ENCODE results near the gene TNPO1.
A peak's percentile ranks its signal among the peaks of the same experiment; 100 is the strongest.

The TNPO1 gene

DNA sequence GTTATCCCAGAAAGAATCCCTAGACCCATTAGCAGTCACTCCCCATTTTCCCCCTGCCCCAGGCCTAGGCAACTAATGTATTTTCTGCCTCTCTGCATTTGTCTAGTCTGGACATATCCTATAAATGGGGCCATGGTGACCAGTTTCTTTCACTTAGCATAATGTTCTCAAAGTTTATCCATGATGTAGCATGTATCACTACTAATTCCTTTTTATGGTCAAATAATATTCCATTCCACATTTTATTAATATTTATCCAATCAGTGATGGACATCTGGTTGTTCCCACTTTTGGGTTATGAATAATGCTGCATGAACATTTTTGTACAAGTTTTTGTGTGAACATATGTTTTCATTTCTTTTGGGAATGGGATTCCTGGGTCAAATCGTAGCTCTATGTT, 140.9 kb downstream of the TNPO1 start:
- Histone ChIP-seq H3K27ac (ENCODE audit: low read length) (no peak overlapping the region), H2AFZ (ENCODE audit: low read length) (no peak overlapping the region), H4K20me1 (ENCODE audit: insufficient read depth, low read length) (no peaks in the 10 kb centered on the region), H3K4me1 (ENCODE audit: low read length) (peaks cover 5% of the 10 kb centered on the region; the same call in 1 of the 2 replicates), H3K79me2 (ENCODE audit: low read length) (no peaks in the 10 kb centered on the region), H3K4me2 (ENCODE audit: low read depth, low read length) (peak overlapping the region; percentile 73), H3K9me2 (replicated peaks; ENCODE audit: insufficient read depth, low read length) (no peaks in the 10 kb centered on the region), H3F3A (ENCODE audit: insufficient read depth, low read length) (no peaks in the 10 kb centered on the region), H3K4me3 (ENCODE audit: low read length) (no peak overlapping the region), H3K9me3 (replicated peaks; ENCODE audit: insufficient read depth, low read length) (no peaks in the 10 kb centered on the region), H3K27me3 (replicated peaks; ENCODE audit: insufficient read depth, low read length) (no peaks in the 10 kb centered on the region), H3K36me3 (replicated peaks; ENCODE audit: insufficient read depth, low read length) (no peaks in the 10 kb centered on the region), H3K9ac (ENCODE audit: low read length) (no peak overlapping the region)
- TF ChIP-seq EZH2phosphoT487 (IDR thresholded peaks at IDR 0.05; ENCODE audit: low read length) (no peak), EZH2 (optimal IDR thresholded peaks at IDR 0.05; ENCODE audit: low read depth, low read length) (no peak)
- TF ChIP-seq, protein P1, sequence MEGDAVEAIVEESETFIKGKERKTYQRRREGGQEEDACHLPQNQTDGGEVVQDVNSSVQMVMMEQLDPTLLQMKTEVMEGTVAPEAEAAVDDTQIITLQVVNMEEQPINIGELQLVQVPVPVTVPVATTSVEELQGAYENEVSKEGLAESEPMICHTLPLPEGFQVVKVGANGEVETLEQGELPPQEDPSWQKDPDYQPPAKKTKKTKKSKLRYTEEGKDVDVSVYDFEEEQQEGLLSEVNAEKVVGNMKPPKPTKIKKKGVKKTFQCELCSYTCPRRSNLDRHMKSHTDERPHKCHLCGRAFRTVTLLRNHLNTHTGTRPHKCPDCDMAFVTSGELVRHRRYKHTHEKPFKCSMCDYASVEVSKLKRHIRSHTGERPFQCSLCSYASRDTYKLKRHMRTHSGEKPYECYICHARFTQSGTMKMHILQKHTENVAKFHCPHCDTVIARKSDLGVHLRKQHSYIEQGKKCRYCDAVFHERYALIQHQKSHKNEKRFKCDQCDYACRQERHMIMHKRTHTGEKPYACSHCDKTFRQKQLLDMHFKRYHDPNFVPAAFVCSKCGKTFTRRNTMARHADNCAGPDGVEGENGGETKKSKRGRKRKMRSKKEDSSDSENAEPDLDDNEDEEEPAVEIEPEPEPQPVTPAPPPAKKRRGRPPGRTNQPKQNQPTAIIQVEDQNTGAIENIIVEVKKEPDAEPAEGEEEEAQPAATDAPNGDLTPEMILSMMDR (IDR thresholded peaks at IDR 0.05; ENCODE audit: low read length): no peak
- DNase-seq: no peak

DNA sequence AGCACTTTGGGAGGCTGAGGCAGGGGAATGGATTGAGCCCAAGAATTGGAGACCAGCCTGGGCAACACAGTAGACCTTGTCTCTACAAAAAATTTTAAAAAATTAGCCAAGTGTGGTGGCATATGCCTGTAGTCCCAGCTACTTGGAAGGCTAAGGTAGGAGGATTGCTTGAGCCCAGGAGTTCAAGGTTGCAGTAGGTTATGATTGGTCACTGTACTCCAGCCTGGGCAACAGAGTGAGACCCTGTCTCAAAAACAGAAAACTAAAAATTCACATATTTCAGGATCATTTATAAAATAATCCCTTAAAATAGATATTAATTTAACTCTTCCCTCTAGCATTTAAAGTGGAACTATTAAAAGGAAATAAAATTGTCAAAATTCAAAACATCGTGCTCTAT, 142.8 kb downstream of the TNPO1 start:
- Histone ChIP-seq H3K27me3 (replicated peaks; ENCODE audit: insufficient read depth, low read length) (no peaks in the 10 kb centered on the region), H3F3A (ENCODE audit: insufficient read depth, low read length) (no peaks in the 10 kb centered on the region), H3K27ac (ENCODE audit: low read length) (no peak overlapping the region), H3K9me3 (replicated peaks; ENCODE audit: insufficient read depth, low read length) (no peaks in the 10 kb centered on the region), H3K9me2 (replicated peaks; ENCODE audit: insufficient read depth, low read length) (no peaks in the 10 kb centered on the region), H2AFZ (ENCODE audit: low read length) (no peak overlapping the region), H3K79me2 (ENCODE audit: low read length) (no peaks in the 10 kb centered on the region), H3K9ac (ENCODE audit: low read length) (no peak overlapping the region), H3K4me1 (ENCODE audit: low read length) (peaks cover 5% of the 10 kb centered on the region; the same call in 1 of the 2 replicates), H3K4me3 (ENCODE audit: low read length) (no peak overlapping the region), H3K4me2 (ENCODE audit: low read depth, low read length) (no peak overlapping the region), H3K36me3 (replicated peaks; ENCODE audit: insufficient read depth, low read length) (no peaks in the 10 kb centered on the region), H4K20me1 (ENCODE audit: insufficient read depth, low read length) (no peaks in the 10 kb centered on the region)
- DNase-seq: no peak
- no peak for TF ChIP-seq EZH2 (optimal IDR thresholded peaks at IDR 0.05; ENCODE audit: low read depth, low read length)
- TF ChIP-seq, protein P1 (IDR thresholded peaks at IDR 0.05; ENCODE audit: low read length): no peak
- no peak for TF ChIP-seq EZH2phosphoT487 (IDR thresholded peaks at IDR 0.05; ENCODE audit: low read length)
